SK-N-SH treated with all-trans-retinoic acid at 6 μM for 48 hours (cell line): ENCODE measurements around the gene SLC5A10.
A peak's percentile ranks its signal among the peaks of the same experiment; 100 is the strongest.
"Not testable (repeated sequence)": the region's sequence is repeated elsewhere in the genome, so short reads cannot be mapped to it uniquely, and the experiment has no call there.

ENCODE experiments used
- ATAC-seq: fragments of 200-7000 bp; cut with Tn5 transposase; 3 replicates; pipeline ENCODE4 v1.9.1; 2020; ENCODE audit warnings: mild to moderate bottlenecking, moderate library complexity
- BACH2 ChIP-seq: fragments of 250-450 bp; sonication (Bioruptor Pico); IDR thresholded peaks from 2 replicates; pipeline ENCODE4 v1.9.0; 2021; ENCODE audit warnings: mild to moderate bottlenecking, borderline replicate concordance
- CREB5 ChIP-seq: fragments of 250-450 bp; sonication (Bioruptor Pico); IDR thresholded peaks from 2 replicates; pipeline ENCODE4 v1.5.1; 2020; ENCODE audit warnings: low read depth, mild to moderate bottlenecking, moderate library complexity
- CSDC2 ChIP-seq: fragments of 250-450 bp; sonication (Bioruptor Pico); IDR thresholded peaks from 2 replicates; pipeline ENCODE4 v1.5.0; 2020; ENCODE audit warnings: mild to moderate bottlenecking, moderate library complexity
- CSRNP3 ChIP-seq: fragments of 250-450 bp; sonication (Bioruptor Pico); IDR thresholded peaks from 2 replicates; pipeline ENCODE4 v1.5.1; 2021; ENCODE audit warnings: mild to moderate bottlenecking, moderate library complexity
- ESRRG ChIP-seq: fragments of 250-450 bp; sonication (Bioruptor Pico); IDR thresholded peaks from 2 replicates; pipeline ENCODE4 v1.6.1; 2021; ENCODE audit warnings: mild to moderate bottlenecking
- GLIS3 ChIP-seq: fragments of 250-450 bp; sonication (Bioruptor Pico); IDR thresholded peaks from 2 replicates; pipeline ENCODE4 v1.5.0; 2020; ENCODE audit warnings: mild to moderate bottlenecking, moderate library complexity
- ISL1 ChIP-seq: fragments of 250-450 bp; sonication (Bioruptor Pico); IDR thresholded peaks from 2 replicates; pipeline ENCODE4 v2.1.2; 2022; ENCODE audit warnings: mild to moderate bottlenecking, moderate library complexity
- OSR1 ChIP-seq: fragments of 250-450 bp; sonication (Bioruptor Pico); IDR thresholded peaks from 2 replicates; pipeline ENCODE4 v1.8.0; 2022; ENCODE audit warnings: moderate library complexity, mild to moderate bottlenecking, inconsistent platforms
- PPARA ChIP-seq: fragments of 250-450 bp; sonication (Bioruptor Pico); IDR thresholded peaks from 2 replicates; pipeline ENCODE4 v1.5.0; 2020; ENCODE audit warnings: mild to moderate bottlenecking, borderline replicate concordance
- RARB ChIP-seq: fragments of 250-450 bp; sonication (Bioruptor Pico); IDR thresholded peaks from 2 replicates; pipeline ENCODE4 v1.8.0; 2021; ENCODE audit warnings: mild to moderate bottlenecking, moderate library complexity
- SNAI2 ChIP-seq: fragments of 250-450 bp; sonication (Bioruptor Pico); IDR thresholded peaks from 2 replicates; pipeline ENCODE4 v1.5.0; 2020; ENCODE audit warnings: mild to moderate bottlenecking, moderate library complexity
- TCF4 ChIP-seq: fragments of 250-450 bp; sonication (Bioruptor Pico); IDR thresholded peaks from 2 replicates; pipeline ENCODE4 v1.8.0; 2021; ENCODE audit warnings: mild to moderate bottlenecking, moderate library complexity, borderline replicate concordance
- TOX ChIP-seq: fragments of 250-450 bp; sonication (Bioruptor Pico); IDR thresholded peaks from 2 replicates; pipeline ENCODE4 v1.8.0; 2021; ENCODE audit warnings: mild to moderate bottlenecking, moderate library complexity, borderline replicate concordance
- ZFP3 ChIP-seq: fragments of 250-450 bp; sonication (Bioruptor Pico); IDR thresholded peaks from 2 replicates; pipeline ENCODE4 v1.5.0; 2020; ENCODE audit warnings: mild to moderate bottlenecking, moderate library complexity
- ZFP30 ChIP-seq: fragments of 450-650 bp; formaldehyde crosslinking; IDR thresholded peaks from 2 replicates; pipeline ENCODE4 v1.5.0; 2022; ENCODE audit warnings: mild to moderate bottlenecking, moderate library complexity
- ZNF70 ChIP-seq: fragments of 450-650 bp; formaldehyde crosslinking; IDR thresholded peaks from 2 replicates; pipeline ENCODE4 v1.5.0; 2020; ENCODE audit warnings: mild to moderate bottlenecking, moderate library complexity
- TF ChIP-seq, protein P1 (sequence below): fragments of 250-450 bp; sonication (Bioruptor Pico); IDR thresholded peaks from 2 replicates; pipeline ENCODE4 v1.8.0; 2020; ENCODE audit warnings: mild to moderate bottlenecking, moderate library complexity, borderline replicate concordance

The SLC5A10 gene

DNA sequence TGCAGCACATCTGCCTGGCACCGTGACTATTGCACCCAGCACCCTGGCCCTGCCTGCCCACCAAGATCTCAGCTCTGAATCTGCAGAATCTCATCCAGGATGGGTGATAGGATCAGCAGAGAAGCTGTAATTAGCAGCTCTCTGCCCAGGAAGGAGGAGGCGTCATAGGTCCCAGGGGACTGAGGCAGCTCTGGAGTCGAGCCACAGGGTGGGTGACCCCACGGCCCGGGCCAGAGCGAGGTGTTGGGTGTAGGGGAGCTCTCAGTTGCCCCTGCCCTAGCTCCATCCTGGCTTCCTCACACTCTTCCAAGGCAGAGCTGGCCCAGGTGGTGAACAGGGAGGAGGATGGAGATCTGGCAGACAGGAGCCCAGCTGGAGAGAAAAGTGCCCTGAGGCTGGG is 70.8 kb downstream of the SLC5A10 start:
- TF ChIP-seq ZNF70 (CRISPR knock-in tag) (no peak), TCF4 (no peak), ZFP3 (CRISPR knock-in tag) (no peak), RARB (CRISPR knock-in tag) (no peak), ESRRG (CRISPR knock-in tag) (no peak), ISL1 (CRISPR knock-in tag) (no peak), CREB5 (CRISPR knock-in tag) (no peak), OSR1 (no peak), ZFP30 (no peak), CSDC2 (CRISPR knock-in tag) (no peak)
- TF ChIP-seq, protein P1, sequence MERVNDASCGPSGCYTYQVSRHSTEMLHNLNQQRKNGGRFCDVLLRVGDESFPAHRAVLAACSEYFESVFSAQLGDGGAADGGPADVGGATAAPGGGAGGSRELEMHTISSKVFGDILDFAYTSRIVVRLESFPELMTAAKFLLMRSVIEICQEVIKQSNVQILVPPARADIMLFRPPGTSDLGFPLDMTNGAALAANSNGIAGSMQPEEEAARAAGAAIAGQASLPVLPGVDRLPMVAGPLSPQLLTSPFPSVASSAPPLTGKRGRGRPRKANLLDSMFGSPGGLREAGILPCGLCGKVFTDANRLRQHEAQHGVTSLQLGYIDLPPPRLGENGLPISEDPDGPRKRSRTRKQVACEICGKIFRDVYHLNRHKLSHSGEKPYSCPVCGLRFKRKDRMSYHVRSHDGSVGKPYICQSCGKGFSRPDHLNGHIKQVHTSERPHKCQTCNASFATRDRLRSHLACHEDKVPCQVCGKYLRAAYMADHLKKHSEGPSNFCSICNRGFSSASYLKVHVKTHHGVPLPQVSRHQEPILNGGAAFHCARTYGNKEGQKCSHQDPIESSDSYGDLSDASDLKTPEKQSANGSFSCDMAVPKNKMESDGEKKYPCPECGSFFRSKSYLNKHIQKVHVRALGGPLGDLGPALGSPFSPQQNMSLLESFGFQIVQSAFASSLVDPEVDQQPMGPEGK (CRISPR knock-in tag): no peak
- no peak for ATAC-seq

GRCh38 chr17:19023209-19023999 is 71.4 kb downstream of the SLC5A10 start:
- no peak for ATAC-seq
- TF ChIP-seq CSRNP3 (CRISPR knock-in tag) (no peak), ISL1 (CRISPR knock-in tag) (no peak), GLIS3 (CRISPR knock-in tag) (no peak), ZNF70 (CRISPR knock-in tag) (no peak), SNAI2 (CRISPR knock-in tag) (no peak), PPARA (CRISPR knock-in tag) (no peak)

- no peak for TF ChIP-seq CSDC2 (CRISPR knock-in tag)
- TF ChIP-seq ZFP3 (CRISPR knock-in tag): no peak
- no peak for TF ChIP-seq TOX
- no peak for TF ChIP-seq BACH2 (CRISPR knock-in tag)
- TF ChIP-seq SNAI2 (CRISPR knock-in tag): no peak
- no peak for TF ChIP-seq ZFP30
- TF ChIP-seq PPARA (CRISPR knock-in tag): no peak
- TF ChIP-seq, protein P1 (CRISPR knock-in tag): no peak
- TF ChIP-seq CREB5 (CRISPR knock-in tag): no peak
- no peak for TF ChIP-seq RARB (CRISPR knock-in tag)
- no peak for TF ChIP-seq ESRRG (CRISPR knock-in tag)
- TF ChIP-seq, all 23 proteins: peak for 0
- ATAC-seq: no peak
These were observed 72.4 kb downstream of the SLC5A10 start for GRCh38 chr17:19024101-19025078.

DNA sequence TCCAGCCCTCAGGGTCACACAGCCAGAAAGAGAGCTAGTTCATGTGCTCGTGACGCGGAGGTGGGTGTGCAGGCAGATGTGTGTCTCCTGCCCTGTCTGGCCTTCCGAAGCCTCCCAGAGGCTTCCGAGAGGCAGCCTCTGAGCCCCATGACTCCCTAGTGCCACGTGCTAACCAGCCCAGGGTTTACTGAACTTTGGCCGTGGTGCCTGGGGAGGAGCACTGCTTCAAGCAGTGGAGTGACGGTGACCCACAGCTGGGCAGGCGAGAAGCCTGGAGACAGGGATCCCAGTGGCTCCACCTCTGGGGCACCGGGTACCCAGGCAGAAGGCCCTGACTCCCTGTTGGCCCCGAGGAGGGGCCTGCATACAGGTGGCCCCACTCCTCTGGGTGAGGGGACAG is 76.7 kb downstream of the SLC5A10 start:
- not testable (repeated sequence) for ATAC-seq

- ATAC-seq: peak; percentile 47
These were observed 77.8 kb downstream of the SLC5A10 start for GRCh38 chr17:19029740-19030139.

- ATAC-seq: not testable (repeated sequence)
These were observed 78.9 kb downstream of the SLC5A10 start for GRCh38 chr17:19030771-19031449.

DNA sequence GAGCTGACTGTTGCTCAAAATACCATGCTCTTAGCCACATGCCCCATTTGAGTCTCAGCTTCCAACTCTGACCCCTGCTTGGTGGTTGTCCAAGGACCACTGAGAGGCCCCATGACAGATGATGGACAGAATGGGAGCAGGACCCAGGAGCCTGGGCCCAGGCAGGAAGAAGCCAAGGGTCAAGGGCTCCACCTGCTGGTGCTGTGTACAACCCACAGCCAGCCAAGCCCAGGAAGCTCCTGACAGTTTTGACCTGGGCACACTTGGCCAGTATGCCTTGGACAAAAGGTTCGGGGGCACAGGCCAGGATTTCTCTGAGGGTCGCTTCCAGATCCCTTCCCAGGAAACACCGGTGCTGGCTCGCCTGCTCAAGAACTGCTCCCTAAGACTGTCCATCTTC is 79.8 kb downstream of the SLC5A10 start:
- ATAC-seq: peak; percentile 89

DNA sequence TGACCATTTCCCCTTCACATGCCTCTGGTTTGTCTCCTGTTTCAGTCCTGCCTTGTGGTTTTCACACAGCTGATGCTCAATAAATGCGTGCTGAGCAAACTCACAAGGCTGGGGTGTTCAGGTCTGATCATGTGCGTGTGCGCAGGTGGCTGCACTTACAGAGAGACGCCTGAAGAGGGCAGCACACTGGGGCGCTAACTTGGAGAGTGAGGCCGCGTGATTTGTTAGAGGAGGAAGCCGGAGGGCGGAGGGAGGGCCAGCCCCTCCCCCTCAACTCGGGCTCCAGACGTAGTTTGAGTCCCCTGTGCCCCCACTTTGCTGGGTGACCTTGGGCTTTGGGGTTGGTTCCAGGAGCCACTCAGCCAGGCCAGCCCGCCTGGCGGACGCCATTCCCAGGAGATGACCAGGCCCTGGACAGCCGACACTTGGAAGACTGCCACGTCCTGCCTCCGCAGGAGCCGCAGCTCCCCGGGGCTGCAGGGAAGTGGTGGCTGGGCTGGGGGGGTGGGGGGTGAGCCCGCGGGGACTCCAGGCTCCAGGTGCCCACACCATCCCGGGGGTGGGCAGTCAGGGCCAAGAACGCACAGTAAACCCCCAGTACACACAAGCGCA is 80.5 kb downstream of the SLC5A10 start:
- peak; percentile 83 for ATAC-seq

DNA sequence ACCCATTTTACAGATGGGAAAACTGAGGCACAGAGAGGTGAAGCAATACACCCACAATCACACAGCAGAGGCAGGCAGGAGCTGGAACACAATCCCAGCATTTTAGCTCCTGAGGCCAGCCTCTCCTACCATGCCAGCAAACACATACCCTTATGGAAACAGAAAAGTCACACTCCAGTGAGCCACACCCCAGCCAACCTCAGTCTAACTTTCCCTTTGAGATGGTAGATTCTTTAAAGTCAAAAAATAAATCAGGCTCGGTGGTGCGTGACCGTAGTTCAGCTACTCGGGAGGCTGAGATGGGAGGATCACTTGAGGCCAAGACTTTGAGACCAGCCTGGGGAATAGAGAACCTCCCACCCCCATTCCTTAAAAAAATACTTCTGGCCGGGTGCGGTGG is 84.2 kb downstream of the SLC5A10 start:
- not testable (repeated sequence) for ATAC-seq
